B cell (primary cell): ENCODE results near the gene PTPRG. TPM values are rescaled to one million over a fixed set of nuclear protein-coding genes. Genes with fewer than 3 reads are reported as not detected.

Experiments used
- ATAC-seq: fragments of 200-7000 bp; cut with Tn5 transposase; one replicate; pipeline ENCODE4 v1.10.0; 2021; ENCODE audit warnings: low read depth, mild to moderate bottlenecking, moderate number of reproducible peaks, moderate library complexity
- CTCF ChIA-PET: fragments of 350-600 bp; sonication (Branson Sonifier 250); formaldehyde crosslinking; loops from one replicate; lab custom pipeline; 2021; ENCODE audit warnings: antibody characterized with exemption, inconsistent platforms; lab: Charles Lee
- POLR2A ChIA-PET: fragments of 350-600 bp; sonication (Branson Sonifier 250); formaldehyde crosslinking; loops from one replicate; lab custom pipeline; 2021; ENCODE audit warnings: antibody characterized with exemption; lab: Charles Lee
- DNase-seq: peaks from one replicate; pipeline ENCODE4 v3.0.0; 2013
- H2AFZ ChIP-seq: 2 replicates; pipeline ENCODE4 v1.6.1; 2012; ENCODE audit warnings: mild to moderate bottlenecking, low read depth, low read length; ENCODE audit not compliant: insufficient read depth, poor library complexity, severe bottlenecking
- H3K27ac ChIP-seq, 2 donors: 1 replicate in 1 of 2; 2 replicates in 1 of 2; pipeline ENCODE4 v1.5.1; 2012 to 2013; ENCODE audit warnings: low read length in 2 of 2, mild to moderate bottlenecking in 2 of 2, moderate library complexity in 1 of 2
- H3K27me3 ChIP-seq, 4 experiments: fragments of 200-600 bp in 1 of 4; sonication (generic) in 1 of 4; replicated peaks in 1 of 4; 1 replicate in 2 of 4; 2 replicates in 2 of 4; pipeline versions ENCODE4 v1.6.1 to v1.7.0; 2013 to 2016; ENCODE audit warnings: low read length in 3 of 4, mild to moderate bottlenecking in 2 of 4, mixed read lengths in 1 of 4, moderate library complexity in 1 of 4; ENCODE audit not compliant: insufficient read depth in 4 of 4, control insufficient read depth in 3 of 4; ENCODE audit errors: control extremely low read depth in 1 of 4
- H3K36me3 ChIP-seq, 2 experiments: replicated peaks in 1 of 2; 1 replicate in 1 of 2; 2 replicates in 1 of 2; pipeline versions ENCODE4 v1.6.1 to v1.7.1; 2013; ENCODE audit warnings: low read length in 1 of 2; ENCODE audit not compliant: insufficient read depth in 2 of 2, control insufficient read depth in 1 of 2; ENCODE audit errors: control extremely low read depth in 1 of 2, extremely low read depth in 1 of 2
- H3K4me1 ChIP-seq, 2 donors: fragments of 200-600 bp in 1 of 2; sonication (generic) in 1 of 2; 1 replicate in 1 of 2; 2 replicates in 1 of 2; pipeline versions ENCODE4 v1.5.1 to v1.6.1; 2013 to 2017; ENCODE audit warnings: low read length in 2 of 2; ENCODE audit not compliant: control insufficient read depth in 2 of 2, insufficient read depth in 2 of 2
- H3K4me2 ChIP-seq: replicated peaks from 2 replicates; pipeline ENCODE3; 2012; ENCODE audit warnings: mild to moderate bottlenecking, low read depth, low read length; ENCODE audit not compliant: poor library complexity, severe bottlenecking
- H3K4me3 ChIP-seq, 5 experiments: fragments of 200-600 bp in 1 of 5; sonication (generic) in 1 of 5; 1 replicate in 3 of 5; 2 replicates in 2 of 5; pipeline versions ENCODE4 v1.5.1 to v1.7.0; 2011 to 2016; ENCODE audit warnings: low read length in 4 of 5, mild to moderate bottlenecking in 4 of 5, low read depth in 2 of 5, control low read depth in 1 of 5, moderate library complexity in 1 of 5; ENCODE audit not compliant: insufficient read depth in 1 of 5; ENCODE audit errors: control extremely low read depth in 1 of 5, extremely low read depth in 1 of 5
- H3K79me2 ChIP-seq: fragments of 200-600 bp; sonication (generic); one replicate; pipeline ENCODE4 v1.6.0; 2016; ENCODE audit warnings: low read length; ENCODE audit not compliant: control insufficient read depth, insufficient read depth
- H3K9ac ChIP-seq: fragments of 200-600 bp; sonication (generic); 2 replicates; pipeline ENCODE4 v1.6.1; 2017; ENCODE audit warnings: mild to moderate bottlenecking, low read length, moderate library complexity
- H3K9me3 ChIP-seq, 3 donors: one replicate each; pipeline versions ENCODE4 v1.6.1 to v1.7.1; 2013; ENCODE audit warnings: low read length in 2 of 3; ENCODE audit not compliant: control insufficient read depth in 2 of 3, insufficient read depth in 1 of 3; ENCODE audit errors: control extremely low read depth in 1 of 3
- H4K20me1 ChIP-seq: 2 replicates; pipeline ENCODE4 v1.6.0; 2012; ENCODE audit warnings: mild to moderate bottlenecking, low read length; ENCODE audit not compliant: insufficient read depth, control insufficient read depth, poor library complexity, severe bottlenecking
- H3K27ac Mint-ChIP-seq: one replicate; pipeline ENCODE4 v1.8.0; 2021; ENCODE audit warnings: mixed read lengths
- H3K27me3 Mint-ChIP-seq: one replicate; pipeline ENCODE4 v1.8.0; 2021; ENCODE audit warnings: mixed read lengths
- H3K4me1 Mint-ChIP-seq: one replicate; pipeline ENCODE4 v1.8.0; 2021; ENCODE audit warnings: mixed read lengths
- H3K4me3 Mint-ChIP-seq: one replicate; pipeline ENCODE4 v1.8.0; 2021; ENCODE audit warnings: mixed read lengths
- H3K9me3 Mint-ChIP-seq: one replicate; pipeline ENCODE4 v1.8.0; 2022; ENCODE audit warnings: mixed read lengths; ENCODE audit not compliant: insufficient read depth
- CTCF ChIP-seq: fragments of 200-600 bp; IDR thresholded peaks from one replicate; pipeline ENCODE4 v1.8.0; 2022; ENCODE audit warnings: antibody characterized with exemption, mild to moderate bottlenecking
- EZH2 ChIP-seq: IDR thresholded peaks from 2 replicates; pipeline ENCODE4 v1.6.1; 2012; ENCODE audit warnings: borderline replicate concordance, low read depth, mild to moderate bottlenecking, moderate library complexity, low read length; ENCODE audit not compliant: insufficient read depth, poor library complexity, severe bottlenecking
- WGBS: methylation state at CpG from one replicate; pipeline ENCODE4 v1.1.5; 2013; ENCODE audit warnings: missing lambda C conversion rate; ENCODE audit not compliant: insufficient coverage; 5-methylcytosine and 5-hydroxymethylcytosine counted together
- intact Hi-C: fragments of 100-400 bp; cut with micrococcal nuclease; formaldehyde crosslinking; loops from one replicate; pipeline ENCODE4 v1.10.0; 2022
- polyA plus RNA-seq: library from polyadenylated mRNA; depleted of rRNA; stranded (reverse); fragments of >200 nt; gene quantifications from 2 replicates; pipeline ENCODE4 v1.2.3, GENCODE V29; 2012
- total RNA-seq, 2 donors: library from RNA; stranded (reverse); fragments of 120-200 nt in 1 of 2; gene quantifications; 1 replicate in 1 of 2; 2 replicates in 1 of 2; pipeline versions ENCODE4 v1.2.3 to v1.2.4, GENCODE V29; 2013 to 2022

Gene PTPRG
- total and polyA plus RNA-seq, 2 donors (not counting 1 experiment from before 2014, with no cell fraction given), result 0.12 to 1.3 TPM

GRCh38 chr3:61882253-61882652 is 320.9 kb downstream of the PTPRG start:
- H3K9ac ChIP-seq, result no peak overlapping the region
- CTCF ChIA-PET, result no interaction called here
- H3K4me1 Mint-ChIP-seq, result no peaks in the 10 kb centered on the region
- no peak for TF ChIP-seq CTCF
- TF ChIP-seq EZH2, result no peak
- H3K27me3 ChIP-seq, result no peaks in the 10 kb centered on the region
- H3K27ac ChIP-seq, result no peak overlapping the region
- DNase-seq (no peak), ATAC-seq (no peak)
- no peaks in the 10 kb centered on the region for H4K20me1 ChIP-seq
- H3K4me3 Mint-ChIP-seq, result no peak overlapping the region
- H3K79me2 ChIP-seq, result no peaks in the 10 kb centered on the region
- no peak overlapping the region for H3K4me3 ChIP-seq
- H3K27me3 Mint-ChIP-seq, result no peaks in the 10 kb centered on the region
- no peak overlapping the region for H2AFZ ChIP-seq
- peaks cover 0 to 1% (median 0%) of the 10 kb centered on the region in 3 donors for H3K9me3 ChIP-seq
- intact Hi-C loops, result no loop called here
- no peaks in the 10 kb centered on the region for H3K36me3 ChIP-seq
- H3K27ac Mint-ChIP-seq, result no peak overlapping the region
- POLR2A ChIA-PET, result no interaction called here
- no peaks in the 10 kb centered on the region for H3K4me1 ChIP-seq
- no peaks in the 10 kb centered on the region for H3K9me3 Mint-ChIP-seq
- H3K4me2 ChIP-seq, result no peak overlapping the region

DNA sequence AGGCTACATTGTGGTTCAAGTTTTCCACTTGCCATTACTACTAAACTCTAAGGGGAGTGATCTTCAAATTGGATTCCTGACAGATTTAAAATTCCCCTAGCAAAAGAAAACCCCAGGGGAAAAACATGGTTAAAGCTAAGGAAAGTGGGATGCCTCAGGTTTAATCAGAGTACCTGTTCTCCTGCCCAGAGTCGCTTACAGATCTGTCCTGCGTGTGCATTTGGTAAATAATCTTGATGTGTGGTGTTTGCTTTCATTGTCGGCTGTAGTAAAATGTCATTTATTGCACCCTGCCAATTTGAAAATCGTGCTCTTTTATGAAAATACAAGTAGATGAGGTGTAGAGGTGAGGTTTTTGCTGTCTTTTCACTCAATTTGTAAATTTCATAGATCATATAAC is 323.4 kb downstream of the PTPRG start:
- no peaks in the 10 kb centered on the region for H3K27me3 ChIP-seq
- 95% methylated on average over 3 of the region's 4 CpGs for WGBS
- Mint-ChIP-seq H3K27me3 (no peaks in the 10 kb centered on the region), H3K4me3 (no peak overlapping the region), H3K9me3 (no peaks in the 10 kb centered on the region), H3K27ac (no peak overlapping the region), H3K4me1 (no peaks in the 10 kb centered on the region)
- H3K4me3 ChIP-seq, result no peak overlapping the region
- intact Hi-C loops, result no loop called here
- peaks cover 0 to 1% (median 0%) of the 10 kb centered on the region in 3 donors for H3K9me3 ChIP-seq
- H3K36me3 ChIP-seq, result no peaks in the 10 kb centered on the region
- POLR2A ChIA-PET, result no interaction called here
- CTCF ChIA-PET, result no interaction called here
- ATAC-seq (no peak), DNase-seq (no peak)
- no peaks in the 10 kb centered on the region for H3K79me2 ChIP-seq
- H3K4me2 ChIP-seq, result no peak overlapping the region
- no peaks in the 10 kb centered on the region for H4K20me1 ChIP-seq
- TF ChIP-seq EZH2, result no peak
- TF ChIP-seq CTCF, result no peak
- no peak overlapping the region for H2AFZ ChIP-seq
- no peak overlapping the region for H3K27ac ChIP-seq
- no peaks in the 10 kb centered on the region for H3K4me1 ChIP-seq
- no peak overlapping the region for H3K9ac ChIP-seq
